ENCODE data around the gene CFAP52.
"Not testable (repeated sequence)": the region's sequence is repeated elsewhere in the genome, so short reads cannot be mapped to it uniquely, and the experiment has no call there.

The CFAP52 gene

DNA sequence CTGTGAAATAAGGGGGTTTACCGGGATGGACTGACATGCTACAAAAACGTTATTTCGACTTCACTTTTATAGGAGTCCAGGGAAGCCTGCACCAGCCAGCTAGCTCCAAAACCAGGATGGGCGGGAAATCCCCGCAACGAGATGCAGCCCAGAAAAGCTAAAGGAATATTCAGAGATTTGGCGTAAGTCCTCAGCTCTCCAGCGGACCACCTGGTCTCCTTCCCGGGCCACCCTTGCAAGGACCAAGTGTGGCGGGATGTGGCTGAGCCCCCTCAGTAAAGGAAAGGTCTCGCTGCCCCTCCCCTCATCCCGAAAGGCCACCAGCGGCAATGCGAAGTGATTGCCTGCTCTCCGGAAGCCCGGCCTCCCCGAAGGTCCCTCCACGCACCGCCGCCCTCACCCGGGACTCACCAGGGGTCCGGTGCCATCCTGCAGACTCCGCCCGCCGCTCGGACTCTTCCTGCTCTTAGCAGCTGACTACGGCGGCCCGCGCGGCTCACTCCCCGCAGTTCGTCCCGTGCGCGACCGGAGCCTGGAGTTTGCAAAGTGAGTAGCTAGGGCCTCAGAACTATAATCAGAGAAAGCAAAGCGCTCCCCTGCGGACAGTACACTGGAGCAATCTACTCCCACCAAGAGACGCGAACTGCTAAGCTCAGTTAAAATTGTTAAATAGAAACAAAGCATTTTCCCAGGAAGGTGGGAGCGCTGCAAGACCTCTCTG lies 901 bp upstream of the CFAP52 start, which contains the start of gene STX8:
STX8 (minus strand) TSS at position 440 of the 721 bp plus-strand sequence; CDS start at position 428, 12 bp downstream.
- DNase-seq: no peak

DNA sequence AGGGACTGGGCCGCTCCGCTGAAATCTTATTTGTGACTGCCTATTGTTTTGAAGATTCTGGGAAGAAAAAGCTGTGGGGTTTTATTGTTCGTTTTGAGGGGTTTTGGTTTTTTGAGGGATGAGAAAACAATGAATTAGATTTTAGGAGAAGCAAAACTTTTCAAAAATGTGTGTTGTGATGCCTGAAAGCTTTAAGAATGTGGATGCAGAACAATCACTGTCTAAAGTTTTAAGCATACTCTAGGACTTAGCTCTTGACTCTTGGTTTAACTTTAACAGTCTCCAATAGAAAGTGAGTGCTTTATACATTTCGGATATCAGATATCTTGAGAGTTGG lies 899 bp downstream of the CFAP52 start:
- no peak for DNase-seq

DNA sequence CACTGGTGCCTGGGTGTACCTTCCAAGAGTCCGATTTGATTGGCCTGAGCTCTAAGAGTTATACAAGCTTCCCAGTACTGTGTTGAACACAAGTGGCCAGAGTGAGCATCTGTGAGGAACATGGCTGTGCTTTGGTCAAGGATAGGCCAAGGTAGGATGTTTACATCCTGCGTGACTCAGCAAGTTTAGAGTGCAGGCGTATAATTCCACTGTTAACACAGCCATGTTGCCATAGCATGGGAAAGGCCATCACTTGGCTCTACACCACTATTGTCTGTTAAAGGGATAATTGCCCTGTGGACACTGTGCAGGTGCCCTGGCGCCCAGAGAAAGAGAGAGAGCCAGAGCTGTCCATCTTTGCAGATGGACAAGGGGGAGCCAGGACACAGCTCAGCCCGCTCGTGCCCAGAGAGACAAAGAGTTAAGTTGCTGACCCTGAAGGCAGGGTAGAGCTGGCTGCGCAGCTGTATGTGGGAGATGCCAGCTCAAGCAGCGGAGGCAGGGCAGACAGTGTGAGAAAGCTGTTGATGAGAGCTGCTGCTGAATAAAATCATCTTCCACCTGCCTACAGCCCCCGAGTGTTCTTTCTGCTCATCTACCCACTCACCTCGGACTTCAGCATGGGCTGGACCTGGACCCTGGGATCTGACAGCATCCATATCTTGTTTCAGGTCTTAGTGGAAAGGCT lies 11.7 kb downstream of the CFAP52 start:
- DNase-seq: no peak

DNA sequence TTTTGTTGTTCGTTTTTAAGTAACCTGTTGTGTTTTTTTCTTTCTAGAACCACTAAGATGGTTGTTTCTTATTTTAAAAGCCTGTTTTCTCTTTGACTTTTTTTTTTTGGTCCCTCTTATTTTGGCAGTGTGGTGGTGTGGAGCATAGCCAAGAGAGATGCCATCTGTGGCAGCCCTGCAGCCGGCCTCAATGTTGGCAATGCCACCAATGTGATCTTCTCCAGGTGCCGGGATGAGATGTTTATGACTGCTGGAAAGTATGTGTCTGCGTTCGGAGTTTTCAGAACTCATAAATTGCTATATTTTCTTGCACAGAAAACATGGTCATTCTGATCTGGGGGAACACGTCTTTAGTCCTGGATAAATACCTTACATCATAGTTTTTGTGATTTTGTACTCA lies 17.6 kb downstream of the CFAP52 start:
- no peak for DNase-seq

DNA sequence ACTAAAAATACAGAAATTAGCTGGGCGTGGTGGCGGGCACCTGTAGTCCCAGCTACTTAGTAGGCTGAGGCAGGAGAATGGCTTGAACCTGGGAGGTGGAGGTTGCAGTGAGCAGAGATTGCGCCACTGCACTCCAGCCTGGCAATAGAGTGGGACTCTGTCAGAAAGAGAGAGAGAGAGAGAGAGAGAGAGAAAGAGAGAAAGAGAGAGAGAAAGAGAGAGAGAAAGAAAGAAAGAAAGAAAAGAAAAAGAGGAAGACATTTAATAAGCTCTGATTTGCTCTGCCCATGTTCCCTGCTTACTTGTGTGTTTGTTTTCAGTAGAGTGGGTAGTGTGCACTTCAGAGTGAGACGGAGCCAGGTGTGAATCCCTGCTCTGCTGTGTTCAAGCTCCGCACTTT lies 21.2 kb downstream of the CFAP52 start:
- DNase-seq: not testable (repeated sequence)

GRCh38 chr17:9598661-9599060 lies 22.2 kb downstream of the CFAP52 start:
- DNase-seq: no peak

- not testable (repeated sequence) for DNase-seq
Observed at GRCh38 chr17:9604583-9604982, 28.1 kb downstream of the CFAP52 start.

- no peak for DNase-seq
Observed at GRCh38 chr17:9606453-9606852, 30.0 kb downstream of the CFAP52 start.

GRCh38 chr17:9607058-9607457 lies 30.6 kb downstream of the CFAP52 start:
- not testable (repeated sequence) for DNase-seq

DNA sequence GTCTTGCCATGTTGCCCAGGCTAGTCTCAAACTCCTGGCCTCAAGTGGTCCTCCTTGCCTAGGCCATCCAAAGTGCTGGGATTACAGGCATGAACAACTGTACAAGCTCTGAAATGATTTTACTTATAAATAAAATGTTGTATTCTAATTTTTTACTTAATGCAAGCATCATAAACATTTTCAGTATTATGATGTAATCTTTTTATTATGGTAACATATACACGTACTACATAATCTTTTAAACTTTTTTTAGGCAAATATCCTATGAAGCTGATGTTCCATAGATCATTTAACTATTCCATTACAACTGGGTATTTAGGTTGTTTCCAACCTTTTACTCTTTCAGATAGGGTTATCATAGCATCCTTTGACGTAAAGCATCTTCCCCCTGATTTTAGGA lies 35.1 kb downstream of the CFAP52 start:
- no peak for DNase-seq

DNA sequence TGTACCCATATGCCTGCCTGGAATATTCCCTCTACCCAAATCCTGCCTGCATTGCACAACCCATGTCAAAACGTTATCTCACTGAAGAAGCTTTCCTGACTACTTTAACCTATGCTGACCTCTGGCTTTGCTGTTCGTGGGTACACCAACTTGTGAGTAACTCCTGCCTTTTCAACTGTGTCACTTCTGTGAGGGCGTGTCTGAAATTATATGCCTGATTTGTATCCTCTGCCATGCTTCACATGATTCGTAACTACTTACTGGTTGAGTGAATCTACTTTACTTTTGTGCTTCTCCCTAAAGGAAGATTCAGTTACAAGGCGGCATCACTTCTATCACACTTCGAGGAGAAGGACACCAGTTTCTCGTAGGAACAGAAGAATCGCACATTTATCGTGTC lies 35.6 kb downstream of the CFAP52 start:
- no peak for DNase-seq

GRCh38 chr17:9615486-9615885 lies 39.0 kb downstream of the CFAP52 start:
- DNase-seq: no peak

- no peak for DNase-seq
Observed at GRCh38 chr17:9622961-9623360, 46.5 kb downstream of the CFAP52 start.

GRCh38 chr17:9628509-9628908 lies 52.1 kb downstream of the CFAP52 start:
- no peak for DNase-seq

- DNase-seq: no peak
Observed at GRCh38 chr17:9632741-9633140, 56.3 kb downstream of the CFAP52 start.

DNA sequence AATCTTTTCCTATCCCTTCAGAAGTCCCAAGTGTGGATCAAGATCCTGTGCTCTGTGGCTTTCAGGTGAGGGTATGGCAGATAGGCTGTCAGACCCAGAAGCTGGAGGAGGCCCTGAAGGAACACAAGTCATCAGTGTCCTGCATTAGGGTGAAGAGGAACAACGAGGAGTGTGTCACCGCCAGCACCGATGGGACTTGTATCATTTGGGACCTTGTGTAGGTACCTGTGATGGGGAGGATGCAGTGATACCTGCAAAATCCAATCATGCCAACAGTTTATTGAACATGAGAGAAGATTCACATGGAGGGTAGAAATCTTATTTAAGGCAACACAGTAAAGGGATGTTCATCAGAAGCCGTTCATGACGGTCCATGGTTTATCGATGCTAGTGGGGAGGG lies 58.9 kb downstream of the CFAP52 start:
- no peak for DNase-seq

GRCh38 chr17:9636501-9636900 lies 60.1 kb downstream of the CFAP52 start:
- DNase-seq: no peak

DNA sequence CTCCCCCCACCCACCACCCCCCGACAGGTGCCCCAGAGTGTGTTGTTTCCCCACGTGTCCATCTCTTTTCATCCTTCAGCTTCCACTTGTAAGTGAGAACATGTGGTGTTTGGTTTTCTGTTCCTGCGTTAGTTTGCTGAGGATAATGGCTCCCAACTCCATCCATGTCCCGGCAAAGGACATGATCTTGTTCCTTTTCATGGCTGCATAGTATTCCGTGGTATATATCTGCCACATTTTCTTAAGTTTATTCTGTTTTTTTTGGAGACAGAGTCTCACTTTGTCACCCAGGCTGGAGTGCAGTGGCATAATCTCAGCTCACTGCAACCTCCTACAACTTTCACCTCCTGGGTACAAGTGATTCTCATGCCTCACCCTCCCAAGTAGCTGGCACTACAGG lies 63.9 kb downstream of the CFAP52 start:
- DNase-seq: not testable (repeated sequence)

- DNase-seq: no peak
Observed at GRCh38 chr17:9643611-9644010, 67.2 kb downstream of the CFAP52 start.

DNA sequence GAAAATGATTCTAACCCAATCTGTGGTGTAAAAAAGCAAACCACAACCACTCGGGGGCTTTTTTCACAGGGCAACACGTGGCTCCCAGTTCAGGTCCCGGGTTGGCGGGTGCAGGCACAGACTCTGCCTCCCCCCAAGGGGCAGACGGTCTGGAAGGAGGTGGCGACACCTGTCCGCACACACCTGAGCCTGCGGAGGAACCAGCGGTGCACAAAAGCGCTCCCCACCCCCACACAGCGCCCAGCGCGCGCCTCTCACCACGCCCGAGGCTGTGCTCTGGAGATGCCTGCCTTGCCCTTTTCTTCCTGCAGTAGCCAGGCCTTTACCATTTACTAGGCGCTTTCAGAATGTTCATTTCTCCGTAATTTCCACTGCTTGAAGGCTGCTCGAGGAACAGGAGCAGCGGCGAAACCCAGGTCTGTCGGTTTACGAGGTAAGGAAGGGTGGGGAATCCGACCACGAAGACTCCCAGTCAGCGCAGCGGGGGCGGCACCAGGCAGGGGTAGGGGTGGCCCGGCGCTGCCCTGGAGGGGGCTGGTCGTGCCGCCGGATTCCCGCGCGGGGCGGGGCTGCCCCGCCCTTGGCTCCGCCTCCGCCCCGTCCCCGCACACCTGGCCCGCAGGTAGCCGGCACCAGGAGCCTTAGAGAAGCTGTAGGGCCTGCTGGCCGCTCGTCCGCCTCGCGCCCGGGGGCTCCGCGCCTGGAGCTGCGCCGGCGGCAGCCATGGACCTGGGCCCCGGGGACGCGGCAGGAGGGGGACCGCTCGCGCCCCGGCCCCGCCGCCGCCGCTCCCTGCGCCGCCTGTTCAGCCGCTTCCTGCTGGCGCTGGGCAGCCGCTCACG lies 68.7 kb downstream of the CFAP52 start, which contains the start of gene USP43:
USP43 (plus strand) TSS at position 608 of the 842 bp plus-strand sequence; CDS start at position 724, 116 bp downstream.
- DNase-seq: no peak

DNA sequence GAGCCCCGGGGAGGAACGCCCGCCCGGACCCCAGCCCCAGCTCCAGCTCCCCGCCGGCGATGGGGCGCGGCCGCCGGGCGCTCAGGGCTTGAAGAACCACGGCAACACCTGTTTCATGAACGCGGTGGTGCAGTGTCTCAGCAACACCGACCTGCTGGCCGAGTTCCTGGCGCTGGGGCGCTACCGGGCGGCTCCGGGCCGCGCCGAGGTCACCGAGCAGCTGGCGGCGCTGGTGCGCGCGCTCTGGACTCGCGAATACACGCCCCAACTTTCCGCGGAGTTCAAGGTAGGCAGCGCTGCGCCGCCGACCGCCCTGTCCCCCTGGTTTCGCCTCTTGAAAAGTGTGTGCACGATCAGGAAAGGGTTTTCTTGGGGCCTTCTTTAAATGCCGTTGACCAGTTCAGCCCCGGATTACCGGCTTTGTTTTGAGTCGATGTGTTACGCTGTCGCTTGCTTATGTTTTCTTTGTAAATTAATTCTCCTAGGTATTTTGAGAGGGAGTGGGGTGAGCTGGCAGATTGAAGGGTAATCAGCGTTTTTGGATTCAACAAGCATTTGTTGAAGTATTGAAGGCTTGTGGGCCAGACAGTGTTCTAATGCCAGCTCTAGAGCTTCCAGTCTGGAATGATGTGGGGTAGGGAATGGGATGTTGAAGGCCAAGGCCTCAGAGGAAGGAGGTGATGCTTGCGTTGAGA lies 69.6 kb downstream of the CFAP52 start:
- DNase-seq: no peak

DNA sequence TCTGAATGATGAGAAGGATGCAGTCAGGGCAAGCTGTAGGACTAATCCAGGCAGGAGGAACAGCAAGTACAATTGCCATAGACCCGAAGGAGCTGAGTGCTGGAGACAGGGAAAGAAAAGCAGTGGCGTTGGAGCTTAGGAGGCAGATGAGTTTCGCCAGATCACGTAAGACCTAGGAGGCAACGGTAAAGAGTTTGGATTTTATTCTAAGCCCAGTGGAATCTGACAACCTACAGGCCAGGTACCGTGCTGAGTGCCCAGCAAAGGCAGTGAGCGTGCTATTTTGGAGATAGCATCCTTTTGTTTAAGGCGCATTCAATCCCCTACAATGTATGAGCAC lies 70.1 kb downstream of the CFAP52 start:
- no peak for DNase-seq

GRCh38 chr17:9647014-9647413 lies 70.6 kb downstream of the CFAP52 start:
- no peak for DNase-seq
